GM12872 (cell line): Measurements from ENCODE around the gene PRRX1.

Experiments used
- TF ChIP-seq, protein P1 (sequence below): IDR thresholded peaks from 3 replicates; pipeline ENCODE4 v1.5.1; 2011; ENCODE audit warnings: low read depth, mild to moderate bottlenecking, low read length, moderate library complexity; ENCODE audit not compliant: insufficient read depth

PRRX1 gene

DNA sequence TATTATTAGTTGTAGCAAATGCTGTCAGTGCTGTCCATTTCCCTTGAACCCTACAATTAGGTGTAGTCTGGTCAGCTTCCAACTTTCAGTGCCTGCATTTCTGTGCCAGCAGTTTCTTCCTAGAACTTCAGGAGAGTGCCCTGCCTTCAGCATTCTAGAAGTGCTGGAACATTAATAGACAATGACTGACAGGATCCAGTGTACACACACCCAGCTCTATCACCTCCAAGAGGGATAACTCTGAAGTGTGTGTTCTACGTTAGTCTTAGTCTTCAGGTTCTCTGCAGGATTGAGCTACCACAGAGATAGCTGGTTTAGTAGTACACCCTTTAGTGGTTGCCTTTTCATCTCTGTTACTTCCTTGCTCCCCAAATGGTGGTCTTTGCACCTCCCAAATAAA, 61.4 kb downstream of the PRRX1 start:
- TF ChIP-seq, protein P1, sequence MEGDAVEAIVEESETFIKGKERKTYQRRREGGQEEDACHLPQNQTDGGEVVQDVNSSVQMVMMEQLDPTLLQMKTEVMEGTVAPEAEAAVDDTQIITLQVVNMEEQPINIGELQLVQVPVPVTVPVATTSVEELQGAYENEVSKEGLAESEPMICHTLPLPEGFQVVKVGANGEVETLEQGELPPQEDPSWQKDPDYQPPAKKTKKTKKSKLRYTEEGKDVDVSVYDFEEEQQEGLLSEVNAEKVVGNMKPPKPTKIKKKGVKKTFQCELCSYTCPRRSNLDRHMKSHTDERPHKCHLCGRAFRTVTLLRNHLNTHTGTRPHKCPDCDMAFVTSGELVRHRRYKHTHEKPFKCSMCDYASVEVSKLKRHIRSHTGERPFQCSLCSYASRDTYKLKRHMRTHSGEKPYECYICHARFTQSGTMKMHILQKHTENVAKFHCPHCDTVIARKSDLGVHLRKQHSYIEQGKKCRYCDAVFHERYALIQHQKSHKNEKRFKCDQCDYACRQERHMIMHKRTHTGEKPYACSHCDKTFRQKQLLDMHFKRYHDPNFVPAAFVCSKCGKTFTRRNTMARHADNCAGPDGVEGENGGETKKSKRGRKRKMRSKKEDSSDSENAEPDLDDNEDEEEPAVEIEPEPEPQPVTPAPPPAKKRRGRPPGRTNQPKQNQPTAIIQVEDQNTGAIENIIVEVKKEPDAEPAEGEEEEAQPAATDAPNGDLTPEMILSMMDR = no peak

DNA sequence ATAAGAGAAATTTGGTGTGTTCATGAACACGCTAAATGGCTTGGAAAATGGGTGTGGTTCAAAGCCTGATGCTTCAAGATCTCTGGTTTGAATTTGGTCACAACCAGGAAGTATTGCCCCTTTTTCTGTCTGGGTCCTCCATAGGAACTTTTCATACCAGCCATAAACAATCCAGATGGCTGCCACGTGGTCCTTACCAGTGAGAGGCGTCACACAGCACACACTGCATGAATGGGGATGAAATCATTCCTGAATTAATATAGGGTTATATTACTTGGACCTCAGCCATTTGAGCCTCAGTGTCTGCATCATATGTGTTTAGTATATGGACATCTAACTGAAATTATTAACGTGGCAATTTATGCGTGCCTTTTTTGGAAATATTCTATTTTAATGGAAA, 64.0 kb downstream of the PRRX1 start:
- TF ChIP-seq, protein P1 = no peak

DNA sequence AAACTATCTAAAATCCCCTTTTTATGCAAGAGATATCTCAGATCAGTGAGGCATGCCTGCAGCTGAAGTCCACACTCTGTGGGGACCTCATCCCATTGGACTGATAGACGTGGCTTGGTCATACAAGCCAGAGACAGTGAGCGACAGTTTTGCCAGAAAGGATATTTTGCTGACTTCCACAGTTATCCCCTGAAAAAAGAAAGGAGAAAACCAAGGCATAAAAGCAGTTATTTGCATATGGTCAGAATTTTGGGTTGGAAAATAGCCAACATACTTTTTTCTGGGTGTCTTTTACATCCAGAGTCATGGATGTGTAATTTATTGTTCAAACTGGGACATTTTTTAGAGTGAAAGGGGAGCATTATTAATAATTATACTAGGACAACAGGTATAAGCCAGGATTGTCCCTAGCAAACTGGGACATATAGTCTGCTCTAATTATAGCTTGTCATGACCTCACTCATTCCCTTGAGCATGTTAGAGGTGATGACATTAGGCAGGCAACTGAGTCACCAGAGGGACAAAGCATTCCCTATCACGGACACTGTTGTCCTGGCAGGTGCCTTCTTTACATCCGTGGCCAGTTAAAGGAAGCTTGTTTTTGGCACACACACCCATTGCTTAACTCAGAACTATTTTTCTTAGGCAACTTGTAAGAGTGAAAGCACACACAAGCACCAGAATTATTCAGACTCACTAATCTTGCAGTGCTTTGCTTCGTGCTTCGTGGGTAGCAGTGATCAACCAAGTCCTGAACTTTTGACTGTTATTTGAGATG, 65.5 kb downstream of the PRRX1 start:
- TF ChIP-seq, protein P1 = no peak

DNA sequence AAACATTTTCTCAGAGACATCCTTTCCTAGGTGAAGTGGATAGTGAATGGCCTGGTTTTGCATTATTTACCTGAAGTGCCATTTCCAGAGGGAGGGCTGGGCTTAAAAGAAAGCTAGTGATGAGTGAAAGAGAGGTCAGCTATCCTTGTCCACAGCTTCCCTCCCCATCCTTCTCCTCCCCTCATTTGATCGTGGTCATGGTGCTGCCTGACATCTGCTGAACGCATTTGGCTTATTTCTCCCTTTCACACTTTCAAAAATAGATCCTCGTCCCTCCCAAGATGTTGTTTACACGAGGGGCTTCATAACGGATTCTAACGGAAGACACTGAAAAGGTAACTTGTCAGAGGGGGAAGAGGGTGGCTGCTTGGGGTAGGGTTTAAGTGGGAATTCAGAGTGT, 66.1 kb downstream of the PRRX1 start:
- TF ChIP-seq, protein P1 = no peak

DNA sequence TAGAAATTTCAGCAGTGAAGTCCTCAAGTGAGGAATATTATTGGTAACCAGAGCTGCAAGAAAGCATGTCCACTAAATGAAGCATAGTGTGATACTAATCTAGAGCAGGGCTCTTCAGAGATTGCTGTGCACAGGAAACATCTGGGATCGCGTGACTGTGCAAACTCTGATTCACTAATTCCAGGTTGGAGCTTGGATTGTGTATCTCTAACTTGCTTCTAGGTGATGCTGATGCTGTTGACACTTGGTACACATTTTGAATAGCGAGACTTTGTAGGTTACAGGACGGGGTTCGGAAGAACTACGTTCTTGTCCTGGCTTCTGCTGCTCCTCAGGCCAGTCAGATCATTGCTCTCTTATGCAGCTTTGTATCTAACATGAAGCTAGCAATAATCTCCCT, 66.5 kb downstream of the PRRX1 start:
- TF ChIP-seq, protein P1 = no peak

DNA sequence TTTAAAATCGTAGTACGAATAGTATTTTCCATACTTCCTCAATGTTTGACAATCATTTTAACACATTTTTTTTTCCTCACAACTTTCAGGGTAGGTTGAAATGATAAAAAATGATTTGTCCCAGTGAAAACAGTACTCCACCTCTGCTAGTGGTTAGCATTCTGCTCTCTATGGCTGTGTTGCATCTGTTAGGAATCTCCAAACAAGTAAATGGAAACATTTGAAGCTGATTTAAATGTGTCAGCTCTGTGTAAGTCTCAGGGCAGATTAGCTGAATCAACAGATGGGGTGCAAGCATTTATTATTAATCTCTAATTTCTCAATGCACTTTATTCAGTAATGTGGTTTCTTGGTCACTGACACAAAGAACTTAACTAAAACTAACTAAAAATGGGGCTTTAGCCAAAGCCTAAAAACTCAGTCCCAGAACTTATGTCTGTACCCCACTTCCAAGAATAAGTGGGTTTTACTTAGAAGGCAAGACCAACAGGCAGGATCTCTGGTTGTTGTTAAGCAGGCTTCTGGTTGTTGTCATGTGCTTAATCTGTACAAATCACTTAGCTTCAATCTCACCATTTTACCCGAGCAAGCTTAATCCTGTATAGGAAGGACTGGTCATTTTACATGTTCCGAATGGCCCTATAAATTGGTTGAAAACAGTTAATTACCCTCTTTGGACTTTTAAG, 67.8 kb downstream of the PRRX1 start:
- TF ChIP-seq, protein P1 = no peak

DNA sequence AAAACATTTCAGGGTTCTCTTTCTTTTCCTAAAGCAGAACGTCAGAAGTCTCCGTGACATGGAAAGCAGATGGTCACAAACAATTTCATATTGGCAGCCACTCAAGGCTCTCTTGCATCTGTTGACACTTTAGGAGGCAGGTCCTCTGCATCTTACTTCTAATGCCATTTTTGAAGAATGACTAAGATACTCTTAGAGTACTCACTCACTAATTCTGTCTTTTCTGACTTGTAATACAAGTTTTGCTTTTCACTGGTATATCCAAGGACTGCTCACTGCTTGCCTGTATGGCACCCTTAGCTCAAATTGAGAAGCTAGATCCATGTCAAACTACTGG, 68.3 kb downstream of the PRRX1 start:
- TF ChIP-seq, protein P1 = no peak
